ENCODE measurements around the gene ERN1. TPM values are rescaled to one million over a fixed set of nuclear protein-coding genes. Genes with fewer than 3 reads are reported as not detected.

Gene ERN1
- total and polyA plus RNA-seq, 2 of the 8 experiments (the other 6 are each of a cell fraction or from before 2014, with no cell fraction given) = 1.8 to 3.9 TPM

GRCh38 chr17:64073771-64074703 is 55.9 kb downstream of the ERN1 start:
- Histone ChIP-seq H4K20me1 (replicated peaks in 1 of 2; ENCODE audit: control insufficient read depth in 1 of 2, insufficient read depth in 2 of 2, low read length in 2 of 2) (no peaks in the 10 kb centered on the region), H2BK20ac (ENCODE audit: low read length) (no peak overlapping the region), H3K4me2 (ENCODE audit: insufficient read depth in 1 of 2, low read depth in 2 of 2, low read length in 2 of 2) (no peak overlapping the region), H3K18ac (ENCODE audit: extremely low read depth, low read length) (no peak overlapping the region), H2BK5ac (ENCODE audit: low read depth, low read length) (no peak overlapping the region), H3K4me3 (ENCODE audit: extremely low read depth in 1 of 4, insufficient read depth in 2 of 4, low read depth in 3 of 4, low read length in 4 of 4) (no peak overlapping the region), H3K14ac (ENCODE audit: insufficient read length) (no peak overlapping the region), H2BK120ac (replicated peaks; ENCODE audit: low read depth, low read length) (no peak overlapping the region), H3K27me3 (replicated peaks in 1 of 4; ENCODE audit: control insufficient read depth in 3 of 4, extremely low read depth in 1 of 4, insufficient read depth in 3 of 4, low read length in 3 of 4) (no peaks in the 10 kb centered on the region), H2BK15ac (ENCODE audit: low read length) (no peak overlapping the region), H3K36me3 (ENCODE audit: control insufficient read depth in 2 of 4, insufficient read depth in 4 of 4, low read length in 3 of 4) (no peaks in the 10 kb centered on the region; a peak in 3 of 8 replicates), H2BK12ac (ENCODE audit: low read depth, low read length) (no peak overlapping the region), H3K27ac (ENCODE audit: low read depth, low read length) (no peak overlapping the region), H3K79me1 (ENCODE audit: low read depth, low read length) (no peaks in the 10 kb centered on the region), H3K23me2 (ENCODE audit: low read depth, low read length) (no peaks in the 10 kb centered on the region), H2AK5ac (ENCODE audit: low read depth, low read length) (no peak overlapping the region), H3K9ac (replicated peaks in 1 of 4; ENCODE audit: extremely low read depth in 1 of 4, low read depth in 3 of 4, low read length in 3 of 4) (no peak overlapping the region), H3K4me1 (replicated peaks in 1 of 4; ENCODE audit: control insufficient read depth in 3 of 4, insufficient read depth in 4 of 4, low read length in 3 of 4) (no peaks in the 10 kb centered on the region), H2AFZ (ENCODE audit: low read length) (no peak overlapping the region), H4K8ac (ENCODE audit: extremely low read depth, insufficient read depth, low read length) (no peak overlapping the region), H3K56ac (replicated peaks; ENCODE audit: insufficient read length, low read depth, low read length) (no peak overlapping the region), H3K9me3 (ENCODE audit: insufficient read depth in 2 of 2, low read depth in 1 of 2, low read length in 1 of 2) (peaks cover 0 to 8% of the 10 kb centered on the region in 2 experiments; a peak in 2 of 4 replicates), H4K91ac (replicated peaks; ENCODE audit: insufficient read length, low read length) (no peak overlapping the region), H3K79me2 (ENCODE audit: control insufficient read depth in 1 of 2, insufficient read depth in 2 of 2, low read length in 2 of 2) (no peaks in the 10 kb centered on the region), H4K5ac (ENCODE audit: insufficient read length, low read depth, low read length) (no peak overlapping the region), H3K23ac (ENCODE audit: insufficient read length) (no peak overlapping the region), H3K4ac (replicated peaks; ENCODE audit: insufficient read length, low read depth, low read length) (no peak overlapping the region)
- 81% methylated on average over 9 of the region's 9 CpGs; no CpG with 5 or more reads in 1 of the 2 experiments for WGBS, 2 experiments (ENCODE audit: extremely low coverage in 1 of 2, insufficient coverage in 1 of 2, insufficient read length in 1 of 2, insufficient replicate concordance in 2 of 2, low coverage in 1 of 2, low lambda C conversion rate in 2 of 2, missing lambda C conversion rate in 1 of 2)
- DNase-seq (ENCODE audit: low read depth in 1 of 2, low spot score in 2 of 2) (no peak), FAIRE-seq (no peak)
- POLR2A ChIA-PET (ENCODE audit: partially characterized antibody) = interaction anchor here (0.8 to 1.3 kb wide), 3 partner anchors 10 to 73 kb away, joined by 3 to 5 read pairs (median 4); no protein-coding TSS in a partner anchor
- CTCF ChIA-PET (ENCODE audit: partially characterized antibody) = interaction anchor here (0.7 to 4.9 kb wide), 10 partner anchors 9 to 163 kb away, joined by 3 to 35 read pairs (median 3); partner anchors contain the start of gene CSHL1
- TF ChIP-seq RXRA (IDR thresholded peaks at IDR 0.05; ENCODE audit: insufficient read depth, low read depth, low read length) = no peak
- no peak for TF ChIP-seq CEBPB (IDR thresholded peaks at IDR 0.05; ENCODE audit: low read depth, low read length)
- no peak for TF ChIP-seq SIN3A (conservative IDR thresholded peaks at IDR 0.05 in 1 of 2, IDR thresholded peaks at IDR 0.05 in 1 of 2; ENCODE audit: low read depth in 1 of 2, low read length in 2 of 2)
- no peak for TF ChIP-seq KDM5A (IDR thresholded peaks at IDR 0.05; ENCODE audit: low read length)
- no peak for TF ChIP-seq TCF12 (IDR thresholded peaks at IDR 0.05; ENCODE audit: low read depth, low read length)
- no peak for TF ChIP-seq SP2 (IDR thresholded peaks at IDR 0.05; ENCODE audit: low read length)
